GM20431 (cell line): ENCODE measurements around the gene VSIG10L2.
"Not testable (repeated sequence)": the region's sequence is repeated elsewhere in the genome, so short reads cannot be mapped to it uniquely, and the experiment has no call there.

Experiments
- in situ Hi-C: fragments of 300-500 bp; cut with MseI, MboI; formaldehyde crosslinking; loops from one replicate; pipeline ENCODE4 v1.15.0; 2020; ENCODE audit warnings: low sequenced_read_pairs; ENCODE audit not compliant: unreplicated experiment

Gene VSIG10L2

GRCh38 chr11:125957618-125958332 is 11.9 kb downstream of the VSIG10L2 start:
- in situ Hi-C loops: no loop called here

GRCh38 chr11:125958872-125959400 is 13.1 kb downstream of the VSIG10L2 start:
- in situ Hi-C loops: no loop called here

GRCh38 chr11:125959511-125959910 is 13.7 kb downstream of the VSIG10L2 start:
- in situ Hi-C loops: no loop called here

- in situ Hi-C loops: no loop called here
These were observed 14.1 kb downstream of the VSIG10L2 start for GRCh38 chr11:125959931-125960330.

- in situ Hi-C loops: no loop called here
These were observed 14.9 kb downstream of the VSIG10L2 start for GRCh38 chr11:125960771-125961170.

- in situ Hi-C loops: no loop called here
These were observed 21.7 kb downstream of the VSIG10L2 start for GRCh38 chr11:125967515-125967914.

- in situ Hi-C loops: no loop called here
These were observed 22.5 kb downstream of the VSIG10L2 start for GRCh38 chr11:125968354-125968753.

GRCh38 chr11:125971618-125972017 is 25.8 kb downstream of the VSIG10L2 start:
- in situ Hi-C loops: no loop called here

- in situ Hi-C loops: no loop called here
These were observed 28.4 kb downstream of the VSIG10L2 start for GRCh38 chr11:125974284-125974683.

- in situ Hi-C loops: no loop called here
These were observed 29.8 kb downstream of the VSIG10L2 start for GRCh38 chr11:125975634-125976033.

GRCh38 chr11:125976156-125976555 is 30.3 kb downstream of the VSIG10L2 start:
- in situ Hi-C loops: no loop called here

- in situ Hi-C loops: no loop called here
These were observed 31.5 kb downstream of the VSIG10L2 start for GRCh38 chr11:125977333-125977732.

- in situ Hi-C loops: no loop called here
These were observed 32.4 kb downstream of the VSIG10L2 start for GRCh38 chr11:125978181-125978716.

- in situ Hi-C loops: no loop called here
These were observed 33.0 kb downstream of the VSIG10L2 start for GRCh38 chr11:125978778-125979407.

- in situ Hi-C loops: no loop called here
These were observed 33.7 kb downstream of the VSIG10L2 start for GRCh38 chr11:125979511-125979910.

GRCh38 chr11:125980436-125980835 is 34.6 kb downstream of the VSIG10L2 start:
- in situ Hi-C loops: no loop called here

GRCh38 chr11:125982348-125982730 is 36.5 kb downstream of the VSIG10L2 start:
- in situ Hi-C loops: no loop called here

- in situ Hi-C loops: not testable (repeated sequence)
These were observed 40.1 kb downstream of the VSIG10L2 start for GRCh38 chr11:125985956-125986355.

- in situ Hi-C loops: no loop called here
These were observed 41.3 kb downstream of the VSIG10L2 start for GRCh38 chr11:125987066-125987641.

GRCh38 chr11:125990244-125990643 is 44.4 kb downstream of the VSIG10L2 start:
- in situ Hi-C loops: no loop called here

- in situ Hi-C loops: no loop called here
These were observed 47.0 kb downstream of the VSIG10L2 start for GRCh38 chr11:125992893-125993292.
